Liver (tissue), 9 donors: ENCODE results near the gene SMARCA1. TPM values are rescaled to one million over a fixed set of nuclear protein-coding genes. Genes with fewer than 3 reads are reported as not detected.

Source experiments
- DNase-seq: peaks from one replicate; pipeline ENCODE4 v3.0.0-alpha.2; 2017; ENCODE audit warnings: low spot score
- H3K27ac ChIP-seq, 2 donors: one replicate each; pipeline ENCODE4 v1.7.0; 2013; ENCODE audit warnings: inconsistent platforms in 2 of 2, low read length in 2 of 2, control low read depth in 1 of 2, low read depth in 1 of 2, mild to moderate bottlenecking in 1 of 2
- H3K27me3 ChIP-seq, 4 donors: one replicate each; pipeline versions ENCODE4 v1.6.1 to v1.7.0; 2013; ENCODE audit warnings: low read length in 3 of 4, inconsistent platforms in 1 of 4, mild to moderate bottlenecking in 1 of 4, moderate library complexity in 1 of 4; ENCODE audit not compliant: control insufficient read depth in 4 of 4, insufficient read depth in 4 of 4
- H3K36me3 ChIP-seq, 4 donors: one replicate each; pipeline versions ENCODE4 v1.6.1 to v1.7.0; 2013; ENCODE audit warnings: low read length in 3 of 4, mild to moderate bottlenecking in 3 of 4, low read depth in 1 of 4, moderate library complexity in 1 of 4; ENCODE audit not compliant: control insufficient read depth in 4 of 4, insufficient read depth in 3 of 4
- H3K4me1 ChIP-seq, 4 donors: one replicate each; pipeline versions ENCODE4 v1.6.1 to v1.7.0; 2013; ENCODE audit warnings: low read length in 3 of 4, mild to moderate bottlenecking in 3 of 4, moderate library complexity in 1 of 4; ENCODE audit not compliant: control insufficient read depth in 4 of 4, insufficient read depth in 4 of 4
- H3K4me3 ChIP-seq, 3 donors: one replicate each; pipeline versions ENCODE4 v1.6.1 to v1.7.0; 2013; ENCODE audit warnings: low read length in 3 of 3, control low read depth in 1 of 3, low read depth in 1 of 3, mild to moderate bottlenecking in 1 of 3
- H3K9ac ChIP-seq, 2 donors: one replicate each; pipeline ENCODE4 v1.7.0; 2013; ENCODE audit warnings: low read length in 2 of 2, mild to moderate bottlenecking in 2 of 2, moderate library complexity in 2 of 2, control low read depth in 1 of 2, low read depth in 1 of 2
- H3K9me3 ChIP-seq, 4 donors: one replicate each; pipeline versions ENCODE4 v1.6.1 to v1.7.0; 2013; ENCODE audit warnings: low read length in 3 of 4; ENCODE audit not compliant: control insufficient read depth in 4 of 4
- EGR1 ChIP-seq, 2 donors: IDR thresholded peaks; 2 replicates each; pipeline ENCODE4 v1.6.1; 2016 to 2018; ENCODE audit warnings: antibody characterized with exemption in 2 of 2, low read depth in 2 of 2
- FOXA1 ChIP-seq: IDR thresholded peaks from 2 replicates; pipeline ENCODE4 v1.6.1; 2016; ENCODE audit warnings: antibody characterized with exemption
- FOXA2 ChIP-seq: IDR thresholded peaks from 2 replicates; pipeline ENCODE4 v1.6.1; 2016; ENCODE audit warnings: antibody characterized with exemption
- GABPA ChIP-seq, 2 donors: IDR thresholded peaks in 1 of 2; conservative IDR thresholded peaks in 1 of 2; 2 replicates each; pipeline ENCODE4 v1.6.1; 2016; ENCODE audit warnings: antibody characterized with exemption in 2 of 2, mild to moderate bottlenecking in 1 of 2, moderate library complexity in 1 of 2
- HNF4A ChIP-seq, 2 donors: conservative IDR thresholded peaks; 2 replicates each; pipeline ENCODE4 v1.6.1; 2016; ENCODE audit warnings: antibody characterized with exemption in 2 of 2, mild to moderate bottlenecking in 2 of 2
- HNF4G ChIP-seq: IDR thresholded peaks from 2 replicates; pipeline ENCODE4 v1.6.1; 2016; ENCODE audit warnings: antibody characterized with exemption
- RAD21 ChIP-seq, 2 donors: IDR thresholded peaks; 2 replicates each; pipeline ENCODE4 v1.6.1; 2016; ENCODE audit warnings: antibody characterized with exemption in 2 of 2, mild to moderate bottlenecking in 2 of 2
- REST ChIP-seq: IDR thresholded peaks from 2 replicates; pipeline ENCODE4 v1.6.1; 2016; ENCODE audit warnings: antibody characterized with exemption, mild to moderate bottlenecking
- RXRA ChIP-seq, 2 donors: IDR thresholded peaks; 2 replicates each; pipeline ENCODE4 v1.6.1; 2017 to 2018; ENCODE audit warnings: antibody characterized with exemption in 2 of 2, mild to moderate bottlenecking in 1 of 2
- SP1 ChIP-seq: IDR thresholded peaks from 2 replicates; pipeline ENCODE4 v1.6.1; 2018; ENCODE audit warnings: antibody characterized with exemption, mild to moderate bottlenecking
- TAF1 ChIP-seq: conservative IDR thresholded peaks from 2 replicates; pipeline ENCODE4 v1.6.1; 2016; ENCODE audit warnings: antibody characterized with exemption, mild to moderate bottlenecking
- YY1 ChIP-seq: IDR thresholded peaks from 2 replicates; pipeline ENCODE4 v1.6.1; 2016; ENCODE audit warnings: antibody characterized with exemption, mild to moderate bottlenecking
- WGBS: extraction: QIAGEN DNeasy Blood & Tissue Kit; methylation state at CpG from one replicate; pipeline ENCODE4 v1.1.7; 2013; 5-methylcytosine and 5-hydroxymethylcytosine counted together
- polyA plus RNA-seq, 2 donors: library from polyadenylated mRNA; stranded (reverse) in 1 of 2; unstranded in 1 of 2; fragments of 200-250 nt in 1 of 2; fragments of >200 nt in 1 of 2; fragmentation: Nextera tagmentation in 1 of 2; extraction: Ambion mirVana in 1 of 2; gene quantifications; one replicate each; pipeline versions ENCODE4 v1.2.1 to v1.2.3, GENCODE V29; 2013 to 2015
- total RNA-seq, 2 donors: library from RNA; depleted of rRNA; stranded (reverse); fragments of >200 nt; gene quantifications; one replicate each; pipeline ENCODE4 v1.2.3, GENCODE V29; 2014
- TF ChIP-seq, protein P1 (sequence below): fragments of 150-350 bp; IDR thresholded peaks from 2 replicates; pipeline ENCODE4 v1.5.1; 2017; ENCODE audit warnings: improper control_type of control experiment, low read depth, low read length; ENCODE audit not compliant: missing input control
- TF ChIP-seq, protein P2 (sequence below): IDR thresholded peaks from 2 replicates; pipeline ENCODE4 v1.6.1; 2016; ENCODE audit warnings: antibody characterized with exemption
- TF ChIP-seq, protein P3 (sequence below): IDR thresholded peaks from 2 replicates; pipeline ENCODE4 v1.6.1; 2016; ENCODE audit warnings: antibody characterized with exemption
- TF ChIP-seq, protein P4 (sequence below): IDR thresholded peaks from 2 replicates; pipeline ENCODE4 v1.6.1; 2016; ENCODE audit warnings: antibody characterized with exemption
- donor health status: healthy.
- donor health status: healthy.
- donor health status: healthy.
- donor health status: healthy.
- donor health status: healthy.

The SMARCA1 gene
- total and polyA plus RNA-seq, 4 donors: 14.7 to 44.2 (median 23.9) TPM

DNA sequence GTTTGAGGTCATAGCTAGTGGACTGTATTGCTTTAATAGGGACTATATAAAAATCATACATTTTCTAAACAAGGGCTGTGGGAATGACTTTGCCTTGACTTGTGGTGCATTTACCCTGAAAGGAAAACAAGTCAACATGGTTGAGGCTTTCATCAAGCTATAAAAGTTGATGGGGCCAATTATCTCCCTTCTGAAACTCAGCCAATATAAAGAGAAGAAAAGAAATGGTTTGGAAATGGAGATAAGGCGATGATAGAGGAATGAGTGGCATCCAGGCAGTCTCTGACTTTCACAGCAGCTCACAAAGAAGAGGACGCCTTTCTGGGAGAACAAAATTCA lies 118.7 kb downstream of the SMARCA1 start:
- Histone ChIP-seq H3K27me3 (no peaks in the 10 kb centered on the region), H3K4me1 (no peaks in the 10 kb centered on the region), H3K9me3 (peaks cover 0 to 2% (median 0%) of the 10 kb centered on the region in 4 donors), H3K9ac (no peak overlapping the region), H3K4me3 (no peak overlapping the region), H3K27ac (no peak overlapping the region), H3K36me3 (no peaks in the 10 kb centered on the region)
- TF ChIP-seq, protein P1, sequence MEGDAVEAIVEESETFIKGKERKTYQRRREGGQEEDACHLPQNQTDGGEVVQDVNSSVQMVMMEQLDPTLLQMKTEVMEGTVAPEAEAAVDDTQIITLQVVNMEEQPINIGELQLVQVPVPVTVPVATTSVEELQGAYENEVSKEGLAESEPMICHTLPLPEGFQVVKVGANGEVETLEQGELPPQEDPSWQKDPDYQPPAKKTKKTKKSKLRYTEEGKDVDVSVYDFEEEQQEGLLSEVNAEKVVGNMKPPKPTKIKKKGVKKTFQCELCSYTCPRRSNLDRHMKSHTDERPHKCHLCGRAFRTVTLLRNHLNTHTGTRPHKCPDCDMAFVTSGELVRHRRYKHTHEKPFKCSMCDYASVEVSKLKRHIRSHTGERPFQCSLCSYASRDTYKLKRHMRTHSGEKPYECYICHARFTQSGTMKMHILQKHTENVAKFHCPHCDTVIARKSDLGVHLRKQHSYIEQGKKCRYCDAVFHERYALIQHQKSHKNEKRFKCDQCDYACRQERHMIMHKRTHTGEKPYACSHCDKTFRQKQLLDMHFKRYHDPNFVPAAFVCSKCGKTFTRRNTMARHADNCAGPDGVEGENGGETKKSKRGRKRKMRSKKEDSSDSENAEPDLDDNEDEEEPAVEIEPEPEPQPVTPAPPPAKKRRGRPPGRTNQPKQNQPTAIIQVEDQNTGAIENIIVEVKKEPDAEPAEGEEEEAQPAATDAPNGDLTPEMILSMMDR: no peak
- TF ChIP-seq FOXA1 (no peak), TAF1 (no peak), SP1 (no peak), RAD21 (IDR thresholded peaks at IDR 0.05) (no peak), EGR1 (IDR thresholded peaks at IDR 0.05; ENCODE audit: low read depth in 2 of 2) (no peak), HNF4G (no peak)
- TF ChIP-seq, protein P2, sequence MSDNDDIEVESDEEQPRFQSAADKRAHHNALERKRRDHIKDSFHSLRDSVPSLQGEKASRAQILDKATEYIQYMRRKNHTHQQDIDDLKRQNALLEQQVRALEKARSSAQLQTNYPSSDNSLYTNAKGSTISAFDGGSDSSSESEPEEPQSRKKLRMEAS: no peak
- TF ChIP-seq, protein P3, sequence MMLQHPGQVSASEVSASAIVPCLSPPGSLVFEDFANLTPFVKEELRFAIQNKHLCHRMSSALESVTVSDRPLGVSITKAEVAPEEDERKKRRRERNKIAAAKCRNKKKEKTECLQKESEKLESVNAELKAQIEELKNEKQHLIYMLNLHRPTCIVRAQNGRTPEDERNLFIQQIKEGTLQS: no peak
- WGBS: 81% methylated on average over 2 of the region's 2 CpGs
- no peak for DNase-seq

- H3K4me1 ChIP-seq: no peaks in the 10 kb centered on the region
- H3K9me3 ChIP-seq: peaks cover 0 to 2% (median 0%) of the 10 kb centered on the region in 4 donors
- no peak overlapping the region for H3K9ac ChIP-seq
- no peak overlapping the region for H3K4me3 ChIP-seq
- H3K36me3 ChIP-seq: no peaks in the 10 kb centered on the region
- TF ChIP-seq YY1: no peak
- TF ChIP-seq REST: no peak
- TF ChIP-seq HNF4A (conservative IDR thresholded peaks at IDR 0.05): no peak
- TF ChIP-seq RAD21 (IDR thresholded peaks at IDR 0.05): no peak
- TF ChIP-seq, protein P4, sequence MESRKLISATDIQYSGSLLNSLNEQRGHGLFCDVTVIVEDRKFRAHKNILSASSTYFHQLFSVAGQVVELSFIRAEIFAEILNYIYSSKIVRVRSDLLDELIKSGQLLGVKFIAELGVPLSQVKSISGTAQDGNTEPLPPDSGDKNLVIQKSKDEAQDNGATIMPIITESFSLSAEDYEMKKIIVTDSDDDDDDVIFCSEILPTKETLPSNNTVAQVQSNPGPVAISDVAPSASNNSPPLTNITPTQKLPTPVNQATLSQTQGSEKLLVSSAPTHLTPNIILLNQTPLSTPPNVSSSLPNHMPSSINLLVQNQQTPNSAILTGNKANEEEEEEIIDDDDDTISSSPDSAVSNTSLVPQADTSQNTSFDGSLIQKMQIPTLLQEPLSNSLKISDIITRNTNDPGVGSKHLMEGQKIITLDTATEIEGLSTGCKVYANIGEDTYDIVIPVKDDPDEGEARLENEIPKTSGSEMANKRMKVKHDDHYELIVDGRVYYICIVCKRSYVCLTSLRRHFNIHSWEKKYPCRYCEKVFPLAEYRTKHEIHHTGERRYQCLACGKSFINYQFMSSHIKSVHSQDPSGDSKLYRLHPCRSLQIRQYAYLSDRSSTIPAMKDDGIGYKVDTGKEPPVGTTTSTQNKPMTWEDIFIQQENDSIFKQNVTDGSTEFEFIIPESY: no peak
- no peak for TF ChIP-seq RXRA (IDR thresholded peaks at IDR 0.05)
- TF ChIP-seq, protein P2: no peak
- TF ChIP-seq, protein P1: no peak
- no peak for TF ChIP-seq FOXA2
- no peak for TF ChIP-seq GABPA (IDR thresholded peaks at IDR 0.05 in 1 of 2, conservative IDR thresholded peaks at IDR 0.05 in 1 of 2)
- TF ChIP-seq HNF4G: no peak
- DNase-seq: no peak
- H3K27me3 ChIP-seq: no peaks in the 10 kb centered on the region
- no peak overlapping the region for H3K27ac ChIP-seq
- WGBS: 68% methylated on average over 2 of the region's 2 CpGs
Measured at GRCh38 chrX:129403974-129404669, 119.2 kb downstream of the SMARCA1 start.
